SK-N-SH treated with all-trans-retinoic acid at 6 μM for 48 hours (cell line): Measurements from ENCODE around the gene IFIT5.

Experiments used
- ATAC-seq: fragments of 200-7000 bp; cut with Tn5 transposase; 3 replicates; pipeline ENCODE4 v1.9.1; 2020; ENCODE audit warnings: mild to moderate bottlenecking, moderate library complexity
- BACH2 ChIP-seq: fragments of 250-450 bp; sonication (Bioruptor Pico); IDR thresholded peaks from 2 replicates; pipeline ENCODE4 v1.9.0; 2021; ENCODE audit warnings: mild to moderate bottlenecking, borderline replicate concordance
- CREB5 ChIP-seq: fragments of 250-450 bp; sonication (Bioruptor Pico); IDR thresholded peaks from 2 replicates; pipeline ENCODE4 v1.5.1; 2020; ENCODE audit warnings: low read depth, mild to moderate bottlenecking, moderate library complexity
- CSDC2 ChIP-seq: fragments of 250-450 bp; sonication (Bioruptor Pico); IDR thresholded peaks from 2 replicates; pipeline ENCODE4 v1.5.0; 2020; ENCODE audit warnings: mild to moderate bottlenecking, moderate library complexity
- CSRNP3 ChIP-seq: fragments of 250-450 bp; sonication (Bioruptor Pico); IDR thresholded peaks from 2 replicates; pipeline ENCODE4 v1.5.1; 2021; ENCODE audit warnings: mild to moderate bottlenecking, moderate library complexity
- ESRRG ChIP-seq: fragments of 250-450 bp; sonication (Bioruptor Pico); IDR thresholded peaks from 2 replicates; pipeline ENCODE4 v1.6.1; 2021; ENCODE audit warnings: mild to moderate bottlenecking
- GLIS3 ChIP-seq: fragments of 250-450 bp; sonication (Bioruptor Pico); IDR thresholded peaks from 2 replicates; pipeline ENCODE4 v1.5.0; 2020; ENCODE audit warnings: mild to moderate bottlenecking, moderate library complexity
- ISL1 ChIP-seq: fragments of 250-450 bp; sonication (Bioruptor Pico); IDR thresholded peaks from 2 replicates; pipeline ENCODE4 v2.1.2; 2022; ENCODE audit warnings: mild to moderate bottlenecking, moderate library complexity
- OSR1 ChIP-seq: fragments of 250-450 bp; sonication (Bioruptor Pico); IDR thresholded peaks from 2 replicates; pipeline ENCODE4 v1.8.0; 2022; ENCODE audit warnings: moderate library complexity, mild to moderate bottlenecking, inconsistent platforms
- PATZ1 ChIP-seq: fragments of 250-450 bp; sonication (Bioruptor Pico); IDR thresholded peaks from 2 replicates; pipeline ENCODE4 v1.8.0; 2020; ENCODE audit warnings: mild to moderate bottlenecking, moderate library complexity, borderline replicate concordance
- POU6F1 ChIP-seq: fragments of 250-450 bp; sonication (Bioruptor Pico); IDR thresholded peaks from 2 replicates; pipeline ENCODE4 v1.8.0; 2021; ENCODE audit warnings: low read depth, mild to moderate bottlenecking, moderate library complexity, borderline replicate concordance
- PPARA ChIP-seq: fragments of 250-450 bp; sonication (Bioruptor Pico); IDR thresholded peaks from 2 replicates; pipeline ENCODE4 v1.5.0; 2020; ENCODE audit warnings: mild to moderate bottlenecking, borderline replicate concordance
- RARB ChIP-seq: fragments of 250-450 bp; sonication (Bioruptor Pico); IDR thresholded peaks from 2 replicates; pipeline ENCODE4 v1.8.0; 2021; ENCODE audit warnings: mild to moderate bottlenecking, moderate library complexity
- TCF4 ChIP-seq: fragments of 250-450 bp; sonication (Bioruptor Pico); IDR thresholded peaks from 2 replicates; pipeline ENCODE4 v1.8.0; 2021; ENCODE audit warnings: mild to moderate bottlenecking, moderate library complexity, borderline replicate concordance
- TOX ChIP-seq: fragments of 250-450 bp; sonication (Bioruptor Pico); IDR thresholded peaks from 2 replicates; pipeline ENCODE4 v1.8.0; 2021; ENCODE audit warnings: mild to moderate bottlenecking, moderate library complexity, borderline replicate concordance
- TSHZ2 ChIP-seq: fragments of 250-450 bp; sonication (Bioruptor Pico); IDR thresholded peaks from 2 replicates; pipeline ENCODE4 v1.5.0; 2020; ENCODE audit warnings: mild to moderate bottlenecking, moderate library complexity
- ZC3H10 ChIP-seq: fragments of 250-450 bp; sonication (Bioruptor Pico); IDR thresholded peaks from 2 replicates; pipeline ENCODE4 v1.5.1; 2021; ENCODE audit warnings: mild to moderate bottlenecking, moderate library complexity
- ZFP3 ChIP-seq: fragments of 250-450 bp; sonication (Bioruptor Pico); IDR thresholded peaks from 2 replicates; pipeline ENCODE4 v1.5.0; 2020; ENCODE audit warnings: mild to moderate bottlenecking, moderate library complexity
- ZFP30 ChIP-seq: fragments of 450-650 bp; formaldehyde crosslinking; IDR thresholded peaks from 2 replicates; pipeline ENCODE4 v1.5.0; 2022; ENCODE audit warnings: mild to moderate bottlenecking, moderate library complexity
- ZNF565 ChIP-seq: fragments of 450-650 bp; formaldehyde crosslinking; conservative IDR thresholded peaks from 2 replicates; pipeline ENCODE4 v1.5.0; 2020; ENCODE audit warnings: low read depth, mild to moderate bottlenecking, moderate library complexity
- ZNF70 ChIP-seq: fragments of 450-650 bp; formaldehyde crosslinking; IDR thresholded peaks from 2 replicates; pipeline ENCODE4 v1.5.0; 2020; ENCODE audit warnings: mild to moderate bottlenecking, moderate library complexity

IFIT5 gene

GRCh38 chr10:89369156-89370105, 44.9 kb upstream of the IFIT5 start:
- TF ChIP-seq ESRRG (CRISPR knock-in tag) (no peak), ZFP30 (CRISPR knock-in tag) (no peak), ZC3H10 (CRISPR knock-in tag) (no peak), OSR1 (CRISPR knock-in tag) (no peak), TCF4 (CRISPR knock-in tag) (no peak), CREB5 (CRISPR knock-in tag) (no peak)
- peak; percentile 81 for ATAC-seq

- no peak for ATAC-seq
- TF ChIP-seq PATZ1 (CRISPR knock-in tag) (no peak), GLIS3 (CRISPR knock-in tag) (no peak), TCF4 (CRISPR knock-in tag) (no peak), ZC3H10 (CRISPR knock-in tag) (no peak), ZFP3 (CRISPR knock-in tag) (no peak), CREB5 (CRISPR knock-in tag) (no peak), ISL1 (CRISPR knock-in tag) (no peak), POU6F1 (CRISPR knock-in tag) (no peak), TOX (CRISPR knock-in tag) (no peak), RARB (CRISPR knock-in tag) (no peak), BACH2 (CRISPR knock-in tag) (no peak), ZNF70 (CRISPR knock-in tag) (no peak), CSRNP3 (CRISPR knock-in tag) (no peak), TSHZ2 (CRISPR knock-in tag) (no peak), CSDC2 (CRISPR knock-in tag) (no peak), OSR1 (CRISPR knock-in tag) (no peak)
Measured at GRCh38 chr10:89371079-89371478, 43.3 kb upstream of the IFIT5 start.

GRCh38 chr10:89371987-89372386, 42.4 kb upstream of the IFIT5 start:
- ATAC-seq = no peak
- no peak for TF ChIP-seq ZNF70 (CRISPR knock-in tag)
- no peak for TF ChIP-seq PATZ1 (CRISPR knock-in tag)
- no peak for TF ChIP-seq TOX (CRISPR knock-in tag)
- TF ChIP-seq ZFP30 (CRISPR knock-in tag) = no peak
- no peak for TF ChIP-seq ISL1 (CRISPR knock-in tag)
- no peak for TF ChIP-seq CREB5 (CRISPR knock-in tag)
- TF ChIP-seq RARB (CRISPR knock-in tag) = no peak
- no peak for TF ChIP-seq PPARA
- no peak for TF ChIP-seq ZNF565 (CRISPR knock-in tag)
